ENCODE results near the gene PIK3R3.

The PIK3R3 gene

DNA sequence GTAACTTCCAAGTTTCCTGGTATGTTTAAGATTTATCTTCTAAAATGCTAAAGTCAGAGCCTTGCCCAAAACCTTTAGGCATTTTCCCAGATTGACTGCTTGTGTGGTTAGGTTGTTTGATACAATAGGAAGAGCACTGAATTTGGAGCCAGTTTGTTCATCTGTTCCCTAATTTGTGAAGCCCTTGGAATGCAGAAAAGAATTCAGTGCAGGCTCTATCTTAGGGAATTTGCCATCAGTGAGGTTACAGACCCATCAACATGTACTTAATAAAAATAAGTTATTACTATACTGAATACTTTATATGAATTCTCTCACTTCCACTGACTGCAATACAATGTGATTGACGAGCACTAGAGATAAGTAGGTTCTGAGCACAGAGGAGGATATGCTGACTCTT, 120.2 kb downstream of the PIK3R3 start:
- TF ChIP-seq, protein P1, sequence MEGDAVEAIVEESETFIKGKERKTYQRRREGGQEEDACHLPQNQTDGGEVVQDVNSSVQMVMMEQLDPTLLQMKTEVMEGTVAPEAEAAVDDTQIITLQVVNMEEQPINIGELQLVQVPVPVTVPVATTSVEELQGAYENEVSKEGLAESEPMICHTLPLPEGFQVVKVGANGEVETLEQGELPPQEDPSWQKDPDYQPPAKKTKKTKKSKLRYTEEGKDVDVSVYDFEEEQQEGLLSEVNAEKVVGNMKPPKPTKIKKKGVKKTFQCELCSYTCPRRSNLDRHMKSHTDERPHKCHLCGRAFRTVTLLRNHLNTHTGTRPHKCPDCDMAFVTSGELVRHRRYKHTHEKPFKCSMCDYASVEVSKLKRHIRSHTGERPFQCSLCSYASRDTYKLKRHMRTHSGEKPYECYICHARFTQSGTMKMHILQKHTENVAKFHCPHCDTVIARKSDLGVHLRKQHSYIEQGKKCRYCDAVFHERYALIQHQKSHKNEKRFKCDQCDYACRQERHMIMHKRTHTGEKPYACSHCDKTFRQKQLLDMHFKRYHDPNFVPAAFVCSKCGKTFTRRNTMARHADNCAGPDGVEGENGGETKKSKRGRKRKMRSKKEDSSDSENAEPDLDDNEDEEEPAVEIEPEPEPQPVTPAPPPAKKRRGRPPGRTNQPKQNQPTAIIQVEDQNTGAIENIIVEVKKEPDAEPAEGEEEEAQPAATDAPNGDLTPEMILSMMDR (IDR thresholded peaks at IDR 0.05; ENCODE audit: control insufficient read depth, insufficient read depth, low read depth, low read length, missing control alignments) = no peak
- DNase-seq (ENCODE audit: low read depth) = no peak
- H3K4me3 ChIP-seq (ENCODE audit: control insufficient read depth, low read depth, low read length) = no peak overlapping the region

- H3K4me3 ChIP-seq (ENCODE audit: control insufficient read depth, low read depth, low read length) = no peak overlapping the region
- TF ChIP-seq, protein P1 (IDR thresholded peaks at IDR 0.05; ENCODE audit: control insufficient read depth, insufficient read depth, low read depth, low read length, missing control alignments) = no peak
- no peak for DNase-seq (ENCODE audit: low read depth)
These were observed 121.2 kb downstream of the PIK3R3 start for GRCh38 chr1:46011121-46011695.

- no peak for DNase-seq (ENCODE audit: low read depth)
- TF ChIP-seq, protein P1 (IDR thresholded peaks at IDR 0.05; ENCODE audit: control insufficient read depth, insufficient read depth, low read depth, low read length, missing control alignments) = no peak
- no peak overlapping the region for H3K4me3 ChIP-seq (ENCODE audit: control insufficient read depth, low read depth, low read length)
These were observed 121.8 kb downstream of the PIK3R3 start for GRCh38 chr1:46010611-46011010.

DNA sequence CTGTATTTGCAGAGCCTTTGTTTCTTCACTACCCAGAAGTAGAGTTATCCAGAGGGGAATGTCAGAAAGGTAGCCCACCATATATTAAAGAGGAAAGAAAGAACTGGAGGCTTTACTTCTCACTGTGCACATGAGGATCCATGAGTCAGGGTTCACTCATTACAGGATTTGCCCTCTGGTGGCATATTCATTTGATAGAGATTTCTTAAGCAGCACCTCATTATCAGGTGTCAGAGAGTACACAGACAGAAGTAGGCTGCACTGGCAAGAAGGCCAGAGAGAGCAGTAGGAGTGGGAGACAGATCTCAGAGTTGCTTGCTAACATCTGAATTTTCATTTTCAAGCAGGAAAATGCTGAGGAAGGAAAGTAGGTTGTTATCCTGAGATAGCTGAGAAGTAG, 123.8 kb downstream of the PIK3R3 start:
- H3K4me3 ChIP-seq (ENCODE audit: control insufficient read depth, low read depth, low read length) = no peak overlapping the region
- DNase-seq (ENCODE audit: low read depth) = no peak
- TF ChIP-seq, protein P1 (IDR thresholded peaks at IDR 0.05; ENCODE audit: control insufficient read depth, insufficient read depth, low read depth, low read length, missing control alignments) = no peak

DNA sequence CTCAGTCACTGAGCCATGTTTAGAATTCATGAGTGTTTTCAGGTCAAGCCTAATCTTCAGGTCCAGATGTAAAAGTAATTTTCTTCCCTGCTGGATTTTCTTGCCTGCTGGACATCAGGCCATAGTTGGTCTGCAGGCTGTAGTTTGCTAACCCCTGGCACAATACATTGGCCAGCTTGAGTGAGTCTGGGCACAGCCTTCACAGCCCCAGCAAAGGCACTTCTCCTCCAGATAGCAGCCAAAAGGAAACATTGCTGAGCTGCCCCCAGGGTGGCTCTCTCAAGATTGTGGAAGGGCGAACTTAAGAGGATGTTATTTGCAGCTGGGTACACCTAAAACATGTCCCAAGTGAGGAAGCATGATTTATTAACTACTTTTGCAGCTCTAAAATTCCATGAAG, 126.8 kb downstream of the PIK3R3 start:
- no peak for DNase-seq (ENCODE audit: low read depth)
- no peak overlapping the region for H3K4me3 ChIP-seq (ENCODE audit: control insufficient read depth, low read depth, low read length)
- TF ChIP-seq, protein P1 (IDR thresholded peaks at IDR 0.05; ENCODE audit: control insufficient read depth, insufficient read depth, low read depth, low read length, missing control alignments) = no peak

- no peak for DNase-seq (ENCODE audit: low read depth)
- no peak overlapping the region for H3K4me3 ChIP-seq (ENCODE audit: control insufficient read depth, low read depth, low read length)
- TF ChIP-seq, protein P1 (IDR thresholded peaks at IDR 0.05; ENCODE audit: control insufficient read depth, insufficient read depth, low read depth, low read length, missing control alignments) = no peak
These were observed 127.9 kb downstream of the PIK3R3 start for GRCh38 chr1:46004492-46004891.

- DNase-seq (ENCODE audit: low read depth) = no peak
- TF ChIP-seq, protein P1 (IDR thresholded peaks at IDR 0.05; ENCODE audit: control insufficient read depth, insufficient read depth, low read depth, low read length, missing control alignments) = no peak
- no peak overlapping the region for H3K4me3 ChIP-seq (ENCODE audit: control insufficient read depth, low read depth, low read length)
These were observed 129.1 kb downstream of the PIK3R3 start for GRCh38 chr1:46003315-46003714.

All from AG09309 (cell line).